ENCODE results near the gene SSRP1.
"Not testable (repeated sequence)": the region's sequence is repeated elsewhere in the genome, so short reads cannot be mapped to it uniquely, and the experiment has no call there.

The SSRP1 gene

DNA sequence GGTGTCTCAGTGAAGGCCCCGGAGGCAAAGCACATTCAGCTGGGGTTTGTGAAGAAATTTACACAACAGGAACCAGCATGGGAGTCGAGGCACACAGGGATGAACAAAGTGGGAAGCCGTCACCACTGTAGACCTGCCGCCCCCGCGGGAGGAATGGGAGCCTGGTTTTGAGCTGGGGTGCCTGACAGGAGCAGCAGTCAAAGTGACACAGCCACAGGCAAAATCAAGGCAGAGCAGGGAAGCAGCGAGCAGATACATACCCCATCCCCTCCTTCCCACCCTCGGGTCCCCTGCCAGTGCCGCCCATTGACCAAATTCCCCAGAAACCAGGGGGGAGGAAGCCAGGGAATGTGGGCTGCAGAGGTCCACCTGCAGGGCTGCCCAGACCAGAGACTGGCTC lies 23.3 kb upstream of the SSRP1 start:
- no peak for DNase-seq

DNA sequence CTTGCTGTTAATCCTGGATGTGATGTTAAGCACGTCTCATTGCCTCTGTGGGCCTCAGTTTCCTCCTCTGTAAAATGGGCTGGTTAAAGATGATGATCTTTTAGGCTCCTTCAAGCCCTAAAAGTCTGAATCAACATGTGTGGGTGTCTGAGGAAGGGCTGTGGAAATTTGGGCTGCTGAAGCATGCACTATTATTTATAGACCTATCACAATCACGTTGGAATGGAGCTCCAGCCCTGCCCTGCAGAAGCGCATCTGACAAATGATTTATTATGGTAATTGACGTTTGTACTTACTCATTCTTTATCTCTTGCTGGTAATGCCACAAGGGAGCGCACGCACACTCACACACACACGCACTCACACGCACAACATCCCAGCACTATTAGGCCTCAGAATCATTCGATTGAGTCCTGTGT lies 22.9 kb upstream of the SSRP1 start:
- DNase-seq = no peak

DNA sequence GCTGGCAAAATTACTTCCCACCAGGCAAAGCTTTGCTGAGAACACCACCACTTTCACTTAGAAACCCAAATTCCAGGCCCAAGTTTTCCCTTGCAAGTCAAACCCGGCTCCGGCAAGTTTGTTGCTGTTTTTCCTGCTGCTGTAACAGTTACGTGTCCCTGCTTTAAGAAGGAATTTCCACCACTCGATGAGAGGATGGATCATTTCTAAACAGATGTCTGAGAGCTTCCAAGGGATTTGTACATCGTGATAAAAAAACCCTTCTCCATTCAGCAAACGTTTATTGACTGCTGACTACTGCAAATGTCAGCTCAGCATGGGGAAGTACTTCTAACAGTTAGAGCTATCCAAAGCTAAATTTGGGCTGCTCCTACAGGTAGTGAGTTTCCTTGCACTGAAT lies 22.2 kb upstream of the SSRP1 start:
- no peak for DNase-seq

DNA sequence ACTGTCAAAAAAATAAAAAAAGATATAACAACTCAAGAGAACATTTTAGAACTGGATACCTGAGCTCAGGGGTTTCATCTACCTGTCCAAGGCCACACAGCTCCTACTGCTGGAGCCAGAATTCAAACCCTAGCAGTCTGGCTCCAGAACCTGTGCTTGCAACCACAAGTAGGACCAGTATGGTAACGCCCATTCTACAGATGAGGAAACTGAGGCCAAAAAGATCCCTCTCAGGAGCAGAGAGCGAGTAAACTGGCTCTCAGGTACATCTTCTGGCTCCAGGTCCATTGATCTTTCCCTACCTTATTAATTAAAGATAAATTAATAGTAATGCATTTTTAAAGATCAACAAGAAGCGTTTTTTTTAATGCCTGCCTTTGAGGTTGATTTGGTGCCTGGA lies 21.6 kb upstream of the SSRP1 start:
- no peak for DNase-seq

DNA sequence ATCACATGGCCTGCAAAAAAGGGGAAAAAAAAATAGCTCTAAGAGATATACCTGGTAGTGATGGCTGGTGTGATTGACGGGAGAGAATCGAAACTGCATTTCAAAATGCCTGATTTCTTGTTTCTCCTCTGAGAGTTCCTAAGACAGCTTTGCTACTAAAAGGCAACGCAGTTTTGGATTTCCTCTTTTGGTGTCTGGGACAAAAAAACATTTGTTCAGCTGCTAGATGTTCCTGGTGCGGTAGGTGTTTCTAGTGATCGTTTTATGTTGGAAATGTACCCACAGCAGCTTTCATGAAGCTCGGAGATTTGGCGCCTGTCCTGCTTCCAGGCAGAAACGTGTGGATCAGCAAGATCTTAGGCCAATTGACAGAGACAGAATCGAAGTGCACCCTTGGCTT lies 20.6 kb upstream of the SSRP1 start:
- no peak for DNase-seq

DNA sequence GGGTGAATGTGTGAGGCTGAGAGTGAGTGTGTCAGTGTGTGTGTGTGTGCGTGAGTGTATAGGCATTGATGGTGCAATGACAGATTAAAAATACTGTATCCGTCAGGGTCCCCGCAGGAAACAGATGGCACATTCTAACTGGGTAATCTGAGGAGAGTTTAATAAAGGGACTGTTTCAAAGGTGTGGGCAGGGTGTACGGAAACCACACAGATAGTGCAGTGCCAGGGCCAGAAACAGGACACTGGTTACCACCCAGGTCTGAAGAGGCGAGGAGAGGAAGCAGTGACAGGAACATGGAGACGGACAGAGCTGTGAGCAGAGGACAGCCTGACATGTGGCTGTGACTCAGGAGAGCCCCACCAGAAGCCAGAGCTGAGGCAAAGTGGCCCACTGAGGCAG lies 19.0 kb upstream of the SSRP1 start:
- DNase-seq = no peak

DNA sequence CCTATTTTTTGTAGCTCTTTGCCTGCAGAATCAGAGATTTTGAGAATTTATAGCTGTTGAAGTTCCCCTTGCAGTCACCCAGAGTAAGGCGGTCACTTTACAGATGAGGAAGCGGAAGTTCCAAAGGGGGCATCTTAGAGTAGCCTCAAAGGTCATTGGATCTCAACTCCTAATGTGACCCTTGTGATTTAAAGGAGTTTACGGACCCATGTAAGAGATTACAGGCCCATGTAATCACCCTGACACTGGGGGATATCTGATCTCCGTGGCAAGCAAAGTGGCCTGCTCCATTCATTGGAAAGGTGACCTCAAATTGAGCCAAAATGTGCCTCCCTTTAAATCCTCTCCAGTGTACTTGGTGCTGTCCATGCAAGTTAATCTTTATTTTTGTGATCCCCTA lies 18.2 kb upstream of the SSRP1 start:
- DNase-seq = no peak

DNA sequence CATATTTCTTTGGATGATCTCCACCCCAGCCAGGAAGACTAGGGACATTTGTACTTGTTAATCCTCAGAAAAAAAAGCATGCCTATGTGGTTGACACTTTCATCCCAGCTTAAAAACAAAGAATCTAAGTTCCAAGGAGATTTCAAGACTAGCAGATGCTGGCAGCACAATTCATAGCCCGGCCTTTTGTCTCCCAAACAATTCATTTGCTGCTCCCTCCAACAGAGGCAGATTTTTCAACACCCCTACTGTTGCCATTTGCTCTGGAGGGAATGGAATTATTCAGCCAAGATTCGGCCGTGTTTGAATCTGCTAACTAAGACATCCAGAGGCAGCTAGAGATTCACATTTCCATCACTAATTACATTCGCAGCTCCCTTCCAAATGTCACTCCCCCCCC lies 17.8 kb upstream of the SSRP1 start:
- no peak for DNase-seq

DNA sequence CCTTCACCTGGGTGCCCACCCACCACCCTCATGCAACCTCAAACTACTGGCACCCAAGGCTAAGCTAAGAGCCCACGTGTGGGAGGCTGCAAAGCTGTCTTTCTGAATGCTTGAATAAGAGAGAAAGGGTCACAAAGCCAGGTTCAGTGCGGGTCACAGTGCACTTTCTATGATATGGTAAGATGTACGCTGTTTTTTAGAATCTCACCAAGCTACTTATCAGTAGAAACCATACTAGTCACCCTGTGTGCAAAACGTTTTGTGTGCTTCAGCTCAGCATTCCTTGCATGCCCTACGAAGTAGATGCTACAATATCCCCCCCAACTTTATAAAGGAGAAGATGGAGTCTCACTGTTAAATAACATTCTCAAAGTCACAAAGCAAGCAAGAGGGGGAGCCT lies 17.3 kb upstream of the SSRP1 start:
- no peak for DNase-seq

DNA sequence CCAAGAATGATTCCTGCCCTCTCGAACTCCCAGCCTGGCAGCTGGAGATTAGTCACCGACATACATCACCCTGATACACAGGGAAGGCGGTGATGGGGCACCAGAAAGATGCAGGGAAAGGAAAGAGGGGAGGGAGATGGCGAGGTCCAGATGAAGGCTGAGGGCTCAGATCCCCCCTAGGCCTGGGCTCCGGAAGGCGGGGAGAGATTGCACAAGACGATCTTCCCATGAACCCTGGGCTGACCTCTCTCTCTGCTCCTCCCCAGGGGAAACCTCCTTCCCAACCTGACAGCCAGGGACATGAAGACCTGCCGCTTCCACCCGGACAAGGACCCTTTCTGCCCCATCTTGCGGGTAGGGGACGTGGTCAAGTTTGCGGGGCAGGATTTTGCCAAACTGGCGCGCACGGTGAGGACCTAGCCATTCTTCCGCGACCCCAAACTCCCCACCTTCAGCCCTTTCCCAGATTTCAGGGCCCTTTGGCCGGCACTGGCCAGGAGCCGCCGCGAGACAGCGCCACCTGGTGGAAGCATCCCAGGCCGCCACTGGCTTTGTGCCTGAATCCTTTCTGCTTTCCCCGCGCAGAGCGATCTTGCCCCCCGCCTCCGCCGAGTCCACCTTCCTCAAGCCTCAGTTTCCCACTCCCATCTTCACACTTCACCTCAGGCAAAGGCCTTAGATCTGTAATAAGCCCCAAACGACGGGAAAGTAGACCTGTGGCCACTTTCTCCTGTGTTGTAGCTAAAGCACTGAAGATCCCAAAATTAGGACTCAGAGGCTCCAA lies 14.0 kb upstream of the SSRP1 start:
- DNase-seq = peak; percentile 47

DNA sequence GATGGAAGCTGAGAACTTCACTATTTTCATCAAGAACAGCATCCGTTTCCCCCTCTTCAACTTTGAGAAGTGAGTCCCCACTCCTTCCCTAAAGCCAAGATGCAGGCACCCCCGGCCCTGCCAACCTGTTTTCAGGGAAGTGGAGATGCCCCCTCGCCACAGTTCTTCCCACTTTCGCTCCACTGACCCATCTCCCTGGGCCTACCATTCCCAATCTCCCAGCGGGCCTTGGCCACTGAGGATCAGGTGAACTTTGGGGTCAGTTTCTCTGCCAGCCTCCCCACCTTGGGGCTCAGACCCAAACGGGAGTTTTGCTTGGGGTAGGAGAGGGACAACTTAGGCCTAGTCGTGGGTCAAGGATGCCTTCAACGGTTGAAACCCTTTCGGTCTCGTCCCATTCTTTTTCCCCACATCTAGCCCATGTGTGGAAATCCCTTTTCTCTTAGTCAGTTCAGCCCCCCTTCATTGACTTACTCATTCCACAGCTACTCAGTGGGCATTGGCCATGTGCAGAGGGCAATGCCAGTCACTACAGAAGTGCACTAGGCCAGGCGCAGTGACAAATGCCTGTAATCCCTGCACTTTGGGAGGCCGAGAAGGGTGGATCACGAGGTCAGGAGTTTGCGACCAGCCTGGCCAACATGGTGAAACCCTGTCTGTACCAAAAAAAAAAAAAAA lies 13.1 kb upstream of the SSRP1 start:
- DNase-seq = no peak

DNA sequence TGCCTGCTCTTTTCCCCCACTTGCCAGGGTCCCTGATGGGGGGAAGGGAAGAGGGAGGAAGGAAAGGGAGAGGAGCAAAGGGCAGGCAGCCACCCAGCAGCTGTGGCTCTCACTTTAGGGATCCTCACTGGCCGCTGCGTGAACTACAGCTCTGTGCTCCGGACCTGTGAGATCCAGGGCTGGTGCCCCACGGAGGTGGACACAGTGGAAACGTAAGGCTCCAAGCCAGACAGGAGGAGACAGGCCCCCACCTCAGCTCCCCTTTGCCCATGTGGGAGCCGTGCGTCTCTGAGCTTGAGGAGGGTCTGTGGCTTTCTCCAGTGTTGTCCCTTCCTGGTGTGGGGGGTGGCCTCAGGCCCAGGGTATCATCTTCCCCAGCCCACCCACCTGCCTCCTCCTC lies 12.4 kb upstream of the SSRP1 start:
- DNase-seq = no peak

DNA sequence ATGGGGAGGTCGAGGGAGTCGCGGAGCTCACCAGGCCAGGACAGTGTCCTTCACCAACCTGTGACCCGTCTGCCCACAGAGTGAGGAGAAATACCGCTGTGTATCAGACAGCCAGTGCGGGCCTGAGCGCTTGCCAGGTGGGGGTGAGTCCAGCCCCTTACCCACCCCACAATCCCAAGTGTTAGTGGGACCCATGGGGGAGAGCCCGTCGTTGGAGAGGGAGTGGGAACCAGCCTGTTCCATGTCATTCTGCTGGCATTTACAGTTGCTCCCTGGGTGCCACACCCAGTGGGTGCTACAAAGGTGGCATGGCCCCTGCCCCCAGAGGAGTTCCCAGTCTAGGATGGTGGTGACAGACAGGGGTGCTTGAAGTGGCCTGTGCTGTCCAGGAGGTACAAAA lies 11.6 kb upstream of the SSRP1 start:
- DNase-seq = no peak

DNA sequence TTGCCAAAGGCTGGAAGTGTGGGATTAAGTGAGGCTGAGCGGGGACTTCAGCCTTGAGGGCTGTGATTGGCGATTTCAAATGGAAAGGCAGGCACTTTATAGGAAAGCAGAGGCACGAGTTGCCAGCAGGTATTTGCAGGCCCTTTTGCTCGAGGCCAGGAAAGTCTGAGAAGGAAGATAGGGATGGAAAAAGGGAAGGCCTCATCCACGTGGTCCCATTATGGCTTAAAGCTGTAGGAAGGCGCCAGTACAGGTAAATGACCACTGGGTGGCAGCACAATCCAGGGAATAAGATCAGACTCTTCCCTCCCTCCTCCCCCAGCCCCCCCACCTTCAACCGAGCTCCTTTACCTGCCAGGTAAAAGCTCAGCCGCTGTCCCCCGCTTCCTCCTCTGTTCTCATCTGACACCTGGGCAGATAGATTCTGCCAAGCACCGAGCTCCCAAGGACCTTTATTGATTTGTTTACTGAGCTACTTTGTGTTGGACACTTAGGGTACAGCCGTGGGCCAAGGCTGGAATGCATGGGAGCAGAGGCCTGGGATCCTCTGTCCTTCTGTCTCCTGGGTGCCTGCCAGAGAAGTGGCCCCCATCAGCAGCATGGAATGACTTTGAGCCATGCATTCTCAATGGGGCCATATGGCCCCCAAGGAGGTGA lies 10.0 kb upstream of the SSRP1 start:
- peak; percentile 69 for DNase-seq

DNA sequence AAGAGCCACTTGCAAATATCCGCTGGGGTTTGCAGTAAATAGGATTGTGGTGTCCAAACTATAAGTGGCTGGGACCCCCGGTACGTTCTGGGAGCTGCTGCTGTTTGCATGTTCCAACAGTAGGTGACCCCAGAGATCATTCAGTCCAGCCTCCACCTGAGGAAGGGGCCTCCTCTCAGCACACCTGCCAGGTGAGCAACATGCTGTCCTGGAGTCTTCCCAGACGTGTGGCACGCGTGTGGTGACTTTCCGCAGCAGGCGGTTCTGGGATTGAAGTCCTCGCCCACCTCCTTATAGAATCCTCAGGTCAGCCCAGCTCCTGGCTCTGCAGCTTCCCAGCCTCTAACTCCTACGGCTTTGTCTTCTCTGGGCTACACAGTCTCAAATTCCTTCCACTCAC lies 9.1 kb upstream of the SSRP1 start:
- DNase-seq = no peak

DNA sequence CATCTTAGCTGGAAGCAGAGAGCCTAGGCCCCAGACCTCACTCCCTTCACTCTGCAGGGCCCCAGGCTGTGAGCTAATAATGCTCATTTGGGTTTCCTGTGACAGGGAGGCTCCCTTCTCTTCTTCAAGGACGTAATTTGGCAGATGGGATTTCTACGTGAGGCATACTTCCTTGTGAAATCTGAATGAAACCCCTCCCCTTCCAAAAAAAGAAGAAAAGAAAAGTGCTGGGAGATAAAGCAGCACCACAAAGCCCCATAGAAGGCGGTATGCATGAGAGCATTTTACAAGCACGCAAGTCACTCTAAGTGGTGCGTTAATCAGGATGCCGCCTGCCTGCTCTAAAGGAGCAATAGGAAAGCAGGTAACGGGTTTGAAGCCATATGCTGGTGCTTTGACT lies 8.1 kb upstream of the SSRP1 start:
- no peak for DNase-seq

DNA sequence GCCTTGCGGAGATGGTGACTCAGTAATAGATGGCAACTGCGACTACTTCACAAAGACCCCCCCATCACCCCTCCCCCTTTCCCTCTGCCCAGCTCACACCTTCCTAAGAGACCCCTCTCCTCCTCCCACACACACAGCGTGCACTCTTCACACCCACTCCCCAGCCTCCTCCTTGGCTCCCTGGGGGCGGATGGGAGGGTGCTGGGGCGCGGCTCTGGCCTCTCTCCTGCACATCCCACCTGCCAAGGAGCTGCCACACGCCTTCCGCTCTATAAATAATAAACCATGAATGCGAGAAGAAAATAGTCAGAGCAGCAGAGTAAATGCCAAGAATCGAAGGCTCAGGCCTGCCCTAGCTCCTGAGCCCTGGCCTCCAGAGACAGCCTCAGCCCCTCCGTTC lies 7.0 kb upstream of the SSRP1 start:
- no peak for DNase-seq

DNA sequence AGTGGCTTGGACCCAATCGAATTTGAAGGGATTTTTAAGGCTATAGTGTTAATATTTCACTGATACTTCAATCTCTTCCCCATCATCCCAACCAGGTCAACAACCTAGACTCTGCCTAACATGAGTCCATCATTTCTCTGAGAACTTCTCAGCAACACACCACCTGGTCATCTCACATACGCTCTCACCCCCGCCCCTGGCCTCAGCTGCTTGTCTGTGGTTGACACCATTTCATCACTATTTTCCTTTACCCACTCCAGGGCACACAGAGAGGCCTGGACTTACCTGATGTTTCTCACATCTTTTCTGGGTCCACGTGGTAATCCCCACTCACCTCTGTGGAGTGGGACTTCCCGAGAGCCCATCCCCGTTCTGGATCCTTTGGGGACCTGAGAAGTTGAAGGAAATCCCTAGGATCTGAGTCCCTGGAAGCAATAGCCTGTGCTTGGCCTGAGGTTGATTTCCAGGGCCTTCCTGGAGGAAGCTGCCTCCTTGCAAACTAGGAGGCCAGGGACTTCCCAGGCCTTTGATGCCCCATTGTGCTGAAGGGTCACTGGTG lies 5.6 kb upstream of the SSRP1 start:
- DNase-seq = no peak

DNA sequence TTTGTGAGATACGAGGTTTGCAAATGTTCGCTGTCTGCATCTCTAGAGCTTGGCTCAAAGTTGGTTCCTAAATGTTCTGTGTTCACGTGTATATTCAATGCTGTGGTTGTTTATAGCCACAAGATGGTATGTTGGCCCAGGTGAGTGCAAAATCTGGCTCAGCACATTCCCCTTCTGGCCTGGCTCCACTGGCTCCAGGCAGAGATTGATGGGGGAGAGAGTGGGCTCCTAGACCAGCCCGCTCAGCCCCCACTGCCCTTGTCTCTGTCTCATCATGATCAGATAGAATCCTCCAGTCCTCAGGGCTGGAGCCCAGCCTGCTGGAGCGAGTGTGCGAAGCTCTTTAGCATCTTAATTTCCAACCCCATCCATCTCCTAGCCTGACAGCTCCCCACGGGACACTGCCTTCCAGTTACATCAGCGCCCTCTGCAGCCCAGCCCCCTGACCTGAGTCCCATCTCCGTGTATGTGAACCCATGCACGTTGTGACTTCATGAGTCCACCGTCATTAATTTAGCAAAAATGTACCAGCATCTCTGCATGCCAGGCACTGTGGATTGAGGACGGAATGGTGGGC lies 4.4 kb upstream of the SSRP1 start:
- no peak for DNase-seq

DNA sequence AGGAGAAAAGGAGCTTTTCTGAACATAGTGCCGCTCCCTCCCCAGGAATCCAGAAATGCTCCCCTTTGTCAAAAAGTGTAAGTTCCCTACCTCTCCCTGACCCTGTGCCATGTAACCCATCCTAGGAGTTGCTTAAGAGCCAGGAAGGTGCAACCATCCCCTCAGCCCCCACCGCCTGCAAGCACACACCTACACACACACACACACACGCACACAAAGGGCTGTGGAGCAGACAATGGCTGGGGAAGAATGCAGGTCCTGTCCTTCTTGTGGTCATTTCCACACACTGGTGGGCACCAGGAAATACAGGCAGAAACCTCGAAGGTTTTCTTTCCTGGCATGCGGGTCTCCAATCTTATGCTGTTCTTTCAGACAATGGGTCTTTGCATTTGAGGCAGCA lies 3.6 kb upstream of the SSRP1 start:
- no peak for DNase-seq

DNA sequence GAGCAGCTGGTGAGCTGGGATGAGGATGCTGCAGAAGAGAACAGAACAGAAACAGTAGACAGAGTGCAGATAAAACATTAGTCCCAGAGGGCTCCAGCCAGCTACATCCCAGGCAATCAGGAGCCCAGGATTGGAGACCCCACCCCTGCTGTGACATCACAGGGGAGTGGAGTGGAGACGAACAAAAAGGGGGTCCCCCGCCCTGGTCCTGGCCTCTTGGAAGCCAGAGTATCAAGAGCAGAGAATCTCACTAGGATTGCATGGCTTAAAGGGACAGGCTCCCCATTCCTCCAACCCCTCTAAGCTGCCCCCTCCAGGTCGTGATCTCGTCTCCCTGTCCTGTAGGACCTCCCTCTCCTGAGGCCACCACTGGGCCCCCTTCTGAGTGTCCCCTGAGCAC lies 2.5 kb upstream of the SSRP1 start, which contains the start of gene P2RX3:
Gene P2RX3 (plus strand): TSS at position 211 of the 400 bp plus-strand sequence. CDS start 199 bp downstream, outside the sequence.
- DNase-seq = no peak

DNA sequence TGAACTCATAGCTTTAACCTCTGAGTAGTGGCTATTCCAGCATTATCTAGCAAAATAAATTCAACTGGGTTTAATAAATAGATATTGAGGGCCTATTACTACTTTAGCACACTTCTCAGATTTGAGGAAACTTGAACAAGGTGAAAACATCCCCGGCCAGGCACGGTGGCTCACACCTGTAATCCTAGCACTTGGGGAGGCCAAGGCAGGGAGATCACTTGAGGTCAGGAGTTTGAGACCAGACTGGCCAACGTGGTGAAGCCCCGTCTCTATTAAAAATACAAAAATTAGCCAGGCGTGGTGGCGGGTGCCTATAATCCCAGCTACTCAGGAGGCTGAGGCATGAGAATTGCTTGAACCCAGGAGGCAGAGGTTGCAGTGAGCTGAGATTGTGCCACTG lies 1.2 kb upstream of the SSRP1 start:
- not testable (repeated sequence) for DNase-seq

DNA sequence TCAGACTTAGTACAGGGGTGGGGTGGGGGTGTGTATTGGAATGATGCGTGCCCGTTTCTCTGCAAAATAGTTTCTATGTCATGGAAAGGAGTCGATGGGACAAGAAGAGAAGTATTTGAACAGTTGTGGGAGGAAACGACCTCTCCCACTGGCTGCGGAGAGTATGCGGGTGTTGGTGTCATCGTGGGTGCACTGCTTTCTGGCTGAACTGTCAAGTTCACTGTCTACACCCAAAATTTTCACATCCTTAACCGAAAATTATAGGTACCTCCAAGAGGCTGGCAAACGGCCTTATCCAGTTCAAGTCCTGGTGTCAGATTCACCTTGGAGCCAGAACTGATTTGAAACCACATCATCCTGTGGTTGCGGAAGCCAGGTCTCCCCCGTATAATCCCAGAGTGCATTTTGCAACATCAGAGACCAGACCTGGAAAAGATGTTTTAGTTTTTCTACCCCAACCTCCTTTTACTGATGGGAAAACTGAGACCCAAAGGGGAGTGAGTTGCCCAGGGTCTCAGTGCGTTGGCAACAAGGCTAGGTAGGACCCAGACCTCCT lies 497 bp upstream of the SSRP1 start:
- no peak for DNase-seq

Data from activated T-cell treated with anti-CD3 and anti-CD28 coated beads for 4 hours (primary cell).